Adipose tissue (tissue), 3 donors: Measurements from ENCODE around the gene TULP4. TPM values are rescaled to one million over a fixed set of nuclear protein-coding genes. Genes with fewer than 3 reads are reported as not detected.

Source experiments
- H3K27ac ChIP-seq: one replicate; pipeline ENCODE4 v1.5.1; 2013; ENCODE audit warnings: low read depth, low read length
- WGBS, 3 donors: extraction: QIAGEN DNeasy Blood & Tissue Kit; methylation state at CpG; one replicate each; pipeline ENCODE4 v1.1.7; 2013; 5-methylcytosine and 5-hydroxymethylcytosine counted together
- polyA plus RNA-seq, 3 donors: library from polyadenylated mRNA; stranded (reverse); fragments of 200-250 nt; gene quantifications; one replicate each; pipeline ENCODE4 v1.2.3, GENCODE V29; 2013
- donor health status: healthy with polysubstance abuse.
- donor health status: Bipolar disorder and iron deficiency.
- donor health status: healthy.

TULP4 gene
- polyA plus RNA-seq, 3 donors, result 2.5 to 7.3 (median 6.6) TPM

DNA sequence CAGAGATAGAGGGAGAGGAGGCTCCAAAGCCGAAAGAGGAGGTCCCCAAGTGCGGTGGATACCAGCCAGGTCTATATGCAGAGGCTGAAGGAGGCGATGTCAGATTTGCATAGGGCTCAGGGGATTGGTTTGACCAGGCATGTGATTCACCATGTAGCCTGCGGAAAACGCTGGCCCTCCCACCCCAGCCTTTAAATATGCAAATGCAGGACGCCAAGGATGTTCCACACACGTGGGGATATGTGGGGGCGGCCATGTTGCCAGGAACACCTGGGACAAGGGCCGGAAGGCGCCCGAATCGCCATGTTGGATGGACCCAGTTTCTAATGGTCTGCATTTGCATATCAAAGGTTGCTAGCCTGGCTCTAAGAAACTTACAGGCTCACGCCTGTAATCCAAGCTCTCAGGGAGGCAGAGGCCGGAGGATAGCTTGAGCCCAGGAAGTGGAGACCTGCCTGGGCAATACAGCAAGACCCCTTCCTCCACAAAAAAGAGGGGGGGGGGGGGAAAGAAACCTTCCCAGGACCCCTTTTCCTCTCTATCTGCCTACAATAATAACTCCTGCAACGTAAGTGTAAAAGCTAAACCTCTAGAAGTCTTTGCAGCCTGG, 110.5 kb downstream of the TULP4 start:
- 87 to 95% (median 89%) methylated on average over 15 of the region's 15 CpGs for WGBS, 3 donors
- no peak overlapping the region for H3K27ac ChIP-seq

DNA sequence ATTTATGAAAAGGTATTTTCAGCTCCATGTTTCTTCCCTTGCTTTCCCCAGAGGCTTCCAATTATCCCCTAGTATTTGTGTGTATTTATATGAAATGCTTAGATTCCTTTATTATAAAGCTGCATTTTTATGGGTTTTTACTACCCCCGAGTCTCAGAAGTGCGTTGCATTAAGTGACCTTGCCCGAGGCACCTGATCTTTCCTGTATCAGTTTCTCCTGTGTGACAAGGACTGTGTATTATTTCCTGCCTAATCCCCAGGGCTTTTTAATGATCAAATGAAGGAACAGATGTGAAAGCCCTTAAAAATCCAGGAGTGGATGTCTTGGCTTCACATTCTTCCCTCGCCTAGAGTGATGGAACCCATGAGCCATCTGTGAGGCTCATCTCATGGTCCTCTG, 118.8 kb downstream of the TULP4 start:
- 73 to 91% (median 86%) methylated on average over 4 of the region's 4 CpGs for WGBS, 3 donors
- no peak overlapping the region for H3K27ac ChIP-seq

DNA sequence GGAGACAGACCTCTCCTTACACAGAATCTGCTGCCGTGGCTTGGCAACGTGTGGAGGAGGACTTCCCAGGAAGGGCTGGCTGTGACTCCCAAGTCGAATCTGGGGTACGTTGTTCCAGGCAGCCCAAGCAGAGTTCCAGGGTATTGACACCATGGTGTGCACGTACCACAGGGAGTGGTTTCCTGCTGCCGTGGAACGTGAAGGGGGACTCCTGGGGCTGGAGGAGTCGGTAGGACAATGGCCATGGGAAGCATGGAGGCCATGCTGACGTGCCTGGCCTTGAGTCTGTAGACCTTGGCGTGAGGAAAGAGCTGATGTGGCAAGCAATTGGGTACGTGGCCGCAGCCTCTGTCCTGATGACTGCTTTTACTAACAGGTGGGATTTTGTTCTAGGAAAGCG, 119.3 kb downstream of the TULP4 start:
- H3K27ac ChIP-seq, result no peak overlapping the region
- WGBS, 3 donors, result 85 to 92% (median 88%) methylated on average over 13 of the region's 13 CpGs

DNA sequence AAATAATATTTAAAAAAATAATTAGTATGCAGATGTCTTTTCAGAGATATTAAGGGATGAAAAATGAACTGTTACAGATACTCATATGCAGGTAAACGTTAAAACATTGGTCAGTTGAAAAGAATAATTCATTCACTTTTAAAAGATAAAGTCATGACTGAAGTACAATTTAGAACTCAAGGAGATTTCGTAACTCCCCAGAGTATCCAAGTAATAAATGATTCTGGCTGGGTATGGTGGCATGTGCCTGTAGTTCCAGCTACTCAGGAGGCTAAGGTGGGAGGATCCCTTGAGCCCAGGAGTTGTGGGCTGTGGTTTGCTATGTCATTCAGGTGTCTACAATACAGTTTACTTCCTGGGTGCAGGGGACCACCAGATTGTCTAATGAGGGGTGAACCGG, 125.3 kb downstream of the TULP4 start:
- H3K27ac ChIP-seq, result no peak overlapping the region
- 81 to 90% (median 82%) methylated on average over 3 of the region's 3 CpGs for WGBS, 3 donors

DNA sequence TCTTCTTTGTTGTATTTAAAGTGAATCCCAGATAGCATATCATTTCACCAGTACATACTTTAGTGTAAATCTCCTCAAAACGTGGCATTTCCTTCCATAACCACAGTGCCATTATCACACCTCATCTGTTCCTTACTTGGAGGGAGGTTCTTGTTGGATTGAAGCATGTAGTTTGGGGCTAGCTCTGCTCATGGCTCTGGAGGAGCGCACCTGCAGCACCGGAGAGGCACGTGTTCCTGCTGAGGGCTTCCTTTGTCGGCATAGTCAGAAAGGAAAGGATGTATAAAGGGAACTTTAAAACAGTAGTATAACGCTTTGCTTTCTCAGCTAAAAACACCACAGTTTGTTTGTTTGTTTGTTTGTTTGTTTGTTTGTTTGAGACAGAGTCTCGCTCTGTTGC, 126.0 kb downstream of the TULP4 start:
- WGBS, 3 donors, result 78 to 82% (median 80%) methylated on average over 7 of the region's 7 CpGs
- no peak overlapping the region for H3K27ac ChIP-seq

DNA sequence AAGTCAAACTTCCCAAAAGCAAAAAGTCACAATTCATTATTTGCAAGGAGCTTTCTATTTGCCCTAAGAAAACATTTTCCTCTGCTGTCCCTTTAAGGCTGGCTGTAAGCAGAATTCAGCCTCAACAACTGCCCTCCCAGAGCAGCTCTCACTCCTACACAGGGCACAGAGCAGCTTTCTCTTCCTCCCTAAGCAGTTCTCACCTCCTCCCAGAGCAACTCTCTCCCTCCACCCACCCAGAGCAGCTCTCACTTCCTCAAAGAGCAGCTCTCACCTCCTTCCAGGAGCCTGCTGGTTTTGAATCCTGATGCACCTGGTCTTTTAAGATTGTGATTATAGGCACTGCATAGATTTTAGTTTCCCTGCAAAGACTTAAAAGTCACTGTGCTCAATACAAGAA, 127.0 kb downstream of the TULP4 start:
- H3K27ac ChIP-seq, result no peak overlapping the region

DNA sequence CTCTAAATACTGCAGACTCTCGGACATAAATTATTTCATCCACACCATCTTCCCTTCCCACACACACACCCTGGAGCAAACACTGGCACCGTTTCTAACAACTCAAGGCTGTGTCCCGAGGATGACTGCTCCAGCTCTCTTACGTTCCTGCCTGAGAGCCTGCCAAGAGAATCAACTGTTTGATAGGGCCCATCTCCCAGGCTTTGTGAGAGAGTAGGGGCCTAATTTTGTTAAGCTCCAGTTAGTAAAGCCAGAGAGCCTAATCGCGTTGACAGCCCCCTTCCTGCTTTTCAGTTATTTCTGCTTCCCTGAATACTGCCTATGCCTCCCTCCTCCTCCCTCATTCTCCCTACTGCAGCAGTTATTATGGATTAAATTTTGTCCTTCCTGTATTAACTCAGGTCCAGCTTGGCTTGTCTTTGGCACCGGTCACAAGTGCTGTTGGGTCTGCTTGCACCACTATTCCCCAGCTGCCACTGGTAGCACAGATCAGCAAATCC, 129.5 kb downstream of the TULP4 start:
- no peak overlapping the region for H3K27ac ChIP-seq
- WGBS, 3 donors, result 42 to 66% (median 57%) methylated on average over 7 of the region's 7 CpGs

DNA sequence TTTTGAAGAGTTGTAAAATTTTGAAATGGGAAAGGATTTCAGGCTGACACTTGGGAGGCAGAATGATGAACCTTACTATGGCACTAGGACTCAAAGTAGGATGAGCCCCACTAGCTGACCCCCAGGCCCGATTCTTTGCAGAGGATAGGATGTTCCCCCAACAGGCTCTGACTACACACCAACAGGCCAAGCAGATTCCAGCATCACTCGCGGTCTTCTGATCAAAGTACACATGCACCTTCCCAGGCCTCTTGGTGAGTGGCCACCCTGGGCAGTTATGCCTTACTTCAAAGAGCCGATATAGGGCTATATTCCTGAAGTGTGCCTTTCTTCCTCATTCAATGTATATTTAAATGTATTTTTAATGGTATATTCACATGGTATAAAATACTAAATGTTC, 130.0 kb downstream of the TULP4 start:
- H3K27ac ChIP-seq, result no peak overlapping the region
- WGBS, 3 donors, result 92 to 96% (median 94%) methylated on average over 4 of the region's 4 CpGs

DNA sequence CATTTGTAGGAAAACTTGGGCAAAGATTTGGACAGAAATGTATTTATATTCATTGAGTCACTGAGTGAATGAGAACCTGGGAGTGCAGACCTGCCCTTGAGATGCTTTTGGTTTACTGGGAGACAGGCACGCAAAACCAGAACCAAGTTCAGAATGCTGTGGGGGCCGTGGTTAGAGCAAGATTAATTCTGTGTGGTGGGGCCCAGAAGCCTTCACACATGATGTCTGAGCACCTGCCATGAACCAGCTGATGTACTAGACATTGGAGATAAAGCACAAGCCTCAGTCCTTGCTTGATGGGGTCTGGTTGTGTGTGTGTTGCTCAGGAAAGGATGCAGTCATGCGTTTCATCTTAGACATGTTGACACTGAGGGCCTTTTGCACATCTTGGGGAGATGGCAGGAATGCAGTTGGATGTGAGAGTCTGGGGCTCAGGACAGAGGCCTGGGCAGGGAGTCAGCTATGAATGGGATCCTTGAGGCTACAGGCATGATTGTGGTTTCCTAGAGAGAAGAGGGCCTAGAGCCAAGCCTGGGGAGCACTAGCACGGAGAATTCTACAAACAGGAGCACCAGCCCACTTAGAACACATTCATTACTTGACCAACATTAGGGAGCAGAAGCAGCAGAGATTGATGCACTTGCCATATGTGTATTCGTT, 133.3 kb downstream of the TULP4 start:
- WGBS, 3 donors, result 88 to 94% (median 92%) methylated on average over 5 of the region's 5 CpGs
- H3K27ac ChIP-seq, result no peak overlapping the region

DNA sequence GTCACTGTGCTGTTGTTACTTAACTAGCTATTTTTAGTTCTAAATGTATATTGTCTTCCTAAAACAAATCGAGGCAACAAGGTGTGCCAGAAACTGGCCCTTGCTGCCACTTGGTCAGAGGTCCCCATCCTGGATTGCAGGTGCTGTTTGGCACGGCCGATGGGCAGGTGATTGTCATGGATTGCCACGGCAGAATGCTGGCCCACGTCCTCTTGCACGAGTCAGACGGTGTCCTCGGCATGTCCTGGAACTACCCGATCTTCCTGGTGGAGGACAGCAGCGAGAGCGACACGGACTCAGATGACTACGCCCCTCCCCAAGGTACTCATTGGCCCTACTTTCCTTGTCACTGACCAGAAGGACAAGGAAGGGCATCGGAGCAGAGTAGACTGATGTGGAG, 136.6 kb downstream of the TULP4 start:
- WGBS, 3 donors, result 93 to 97% (median 97%) methylated on average over 14 of the region's 14 CpGs
- no peak overlapping the region for H3K27ac ChIP-seq

DNA sequence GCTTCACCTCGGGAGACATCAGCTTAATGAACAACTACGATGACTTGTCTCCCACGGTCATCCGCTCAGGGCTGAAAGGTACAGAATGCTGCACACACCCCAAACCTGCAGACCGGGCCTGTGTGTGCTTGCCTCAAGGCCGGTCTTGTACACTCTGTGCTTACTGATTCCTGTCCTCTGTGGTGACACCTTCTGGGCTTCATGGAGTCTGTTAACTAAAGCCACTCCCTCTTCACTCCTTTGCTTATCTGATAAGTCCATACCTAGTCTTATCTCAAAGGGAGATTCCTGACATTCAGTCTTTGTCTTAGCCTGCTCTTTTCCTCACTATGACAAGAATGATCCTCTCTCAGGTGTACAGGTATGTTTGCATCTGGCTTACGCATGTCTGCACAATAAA, 139.9 kb downstream of the TULP4 start:
- WGBS, 3 donors, result 76 to 98% (median 95%) methylated on average over 7 of the region's 7 CpGs
- H3K27ac ChIP-seq, result no peak overlapping the region

DNA sequence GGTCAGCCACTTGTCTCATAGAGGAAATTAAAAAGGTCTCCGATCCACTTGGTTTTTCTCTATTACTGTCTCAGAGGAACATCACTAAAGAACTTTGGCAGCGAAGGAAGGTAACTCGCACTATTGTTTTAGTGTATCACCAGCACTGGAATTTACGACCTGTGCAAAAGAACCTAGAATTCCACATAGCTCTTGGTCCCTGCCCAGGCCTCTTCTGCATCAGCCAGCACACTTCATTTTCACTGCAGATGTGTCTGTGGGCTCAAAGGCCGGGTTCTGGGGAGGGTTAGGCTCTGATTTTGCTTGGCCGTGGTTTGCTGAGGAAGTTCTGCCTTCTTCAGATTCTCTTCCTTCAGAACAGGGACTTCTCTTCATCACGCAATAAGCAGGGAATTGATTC, 144.9 kb downstream of the TULP4 start:
- H3K27ac ChIP-seq, result no peak overlapping the region
- 81 to 92% (median 85%) methylated on average over 7 of the region's 7 CpGs for WGBS, 3 donors

DNA sequence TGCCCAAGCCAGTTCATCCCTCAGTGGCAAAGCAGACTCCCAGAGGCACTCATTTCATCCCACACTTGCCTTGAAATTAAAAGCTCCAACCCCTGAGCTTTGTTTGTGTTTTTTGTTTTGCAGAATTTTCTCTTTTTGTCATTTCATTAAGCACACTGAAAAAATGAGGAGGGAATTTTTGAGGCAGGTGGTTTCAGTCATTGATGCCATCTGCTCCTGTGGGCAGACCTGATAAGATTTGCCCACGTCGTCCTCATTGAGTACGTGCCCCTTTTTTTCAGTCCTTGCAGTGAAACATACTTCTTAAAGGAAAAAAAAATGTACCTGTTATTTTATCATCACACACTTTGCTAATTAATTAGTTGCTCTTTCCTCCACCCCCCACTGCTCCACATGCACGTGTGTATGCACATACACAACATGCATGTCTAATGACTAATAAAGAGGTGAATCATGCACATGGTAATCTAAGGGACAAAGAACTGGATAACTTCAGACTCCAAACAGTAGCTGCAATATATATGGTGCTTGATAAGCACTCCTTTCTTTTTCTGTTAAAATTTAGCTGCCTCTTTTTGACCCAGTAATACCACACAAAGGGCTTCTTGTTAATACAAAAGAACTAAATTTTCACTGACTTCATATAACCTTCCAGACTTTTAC, 145.5 kb downstream of the TULP4 start:
- 79 to 95% (median 89%) methylated on average over 4 of the region's 4 CpGs for WGBS, 3 donors
- no peak overlapping the region for H3K27ac ChIP-seq

DNA sequence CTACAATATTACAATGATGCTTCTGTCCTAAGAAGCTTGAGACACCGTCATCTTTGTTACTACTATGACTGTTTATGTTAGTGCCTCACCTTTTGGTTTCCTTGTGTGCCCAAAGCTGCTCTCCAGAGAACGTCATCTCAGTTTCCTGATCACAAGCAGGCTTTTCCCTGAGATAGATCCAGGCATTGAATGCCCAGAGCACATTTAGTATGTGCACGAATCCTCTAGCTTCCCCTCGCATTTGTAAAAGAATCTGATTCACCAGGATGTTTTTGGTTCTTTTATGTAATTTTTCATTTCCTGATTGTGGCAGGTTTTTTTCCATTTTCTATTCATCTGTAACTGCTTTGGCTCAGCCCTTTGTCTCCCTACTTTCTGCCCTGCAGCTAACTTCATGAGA, 147.5 kb downstream of the TULP4 start:
- WGBS, 3 donors, result 89 to 92% (median 90%) methylated on average over 4 of the region's 4 CpGs
- no peak overlapping the region for H3K27ac ChIP-seq

DNA sequence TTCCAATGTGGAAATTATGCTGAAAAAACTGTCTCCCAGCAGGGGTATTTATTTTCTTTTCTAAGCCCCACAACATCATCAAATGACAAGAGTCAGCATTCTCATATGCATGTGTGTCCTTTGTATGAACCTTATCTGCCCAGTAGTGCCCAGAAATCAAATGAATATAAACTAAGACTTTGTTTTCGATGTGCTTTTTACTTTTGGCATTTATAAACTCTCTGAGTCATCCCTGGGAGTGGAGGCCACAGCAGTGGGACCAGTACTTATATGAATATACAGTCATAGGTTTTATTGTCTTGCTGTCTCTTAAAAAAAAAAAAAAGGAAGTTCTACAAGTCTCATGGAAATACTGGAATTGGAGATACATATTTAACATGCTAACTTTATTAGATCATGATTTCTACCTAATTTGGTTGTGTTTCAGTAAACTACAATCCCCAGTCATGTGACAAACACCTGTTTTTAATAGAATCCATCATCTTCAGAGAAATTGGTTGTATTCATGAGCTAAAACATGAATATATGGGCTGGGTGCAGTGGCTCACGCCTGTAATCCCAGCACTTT, 148.4 kb downstream of the TULP4 start:
- 74 to 83% (median 78%) methylated on average over 2 of the region's 2 CpGs for WGBS, 3 donors
- no peak overlapping the region for H3K27ac ChIP-seq

DNA sequence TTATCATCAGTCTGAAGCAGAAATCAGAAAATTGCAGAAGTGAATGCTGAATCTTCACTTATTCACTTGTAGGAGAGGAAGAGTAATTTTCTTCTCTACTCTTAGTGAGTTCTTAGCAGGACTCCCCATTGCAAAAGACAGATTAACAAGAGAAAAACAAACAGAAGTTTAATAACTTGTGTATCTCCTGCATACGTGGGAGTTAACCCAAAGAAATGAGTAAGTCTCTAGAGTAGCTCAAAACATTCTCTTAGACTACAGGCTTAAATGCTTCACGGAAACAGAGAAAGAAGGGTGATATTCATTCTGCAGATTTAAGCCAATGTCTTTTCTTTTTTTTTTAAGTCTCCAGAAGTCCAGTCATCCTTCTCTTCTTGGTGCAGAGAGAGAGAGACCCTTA, 149.7 kb downstream of the TULP4 start:
- 60 to 85% (median 68%) methylated on average over 2 of the region's 2 CpGs for WGBS, 3 donors
- no peak overlapping the region for H3K27ac ChIP-seq

DNA sequence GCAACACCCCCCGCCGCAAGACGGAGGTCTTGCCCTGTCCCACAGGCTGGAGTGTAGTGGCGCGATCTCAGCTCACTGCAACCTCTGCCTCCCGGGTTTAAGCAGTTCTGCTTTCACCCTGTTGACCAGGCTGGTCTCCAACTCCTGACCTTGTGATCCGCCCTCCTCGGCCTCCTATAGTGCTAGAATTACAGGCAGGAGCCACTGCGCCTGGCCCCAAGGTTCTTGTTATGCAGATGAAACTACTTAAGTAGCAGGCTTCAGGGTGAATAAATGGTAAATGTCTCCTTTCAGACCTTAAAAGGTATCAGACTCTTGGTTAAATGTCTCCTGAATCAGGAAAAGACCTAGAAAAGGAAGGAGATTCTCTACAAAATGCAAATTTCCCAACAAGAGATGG, 152.2 kb downstream of the TULP4 start:
- no peak overlapping the region for H3K27ac ChIP-seq
- 89 to 92% (median 91%) methylated on average over 9 of the region's 9 CpGs for WGBS, 3 donors

DNA sequence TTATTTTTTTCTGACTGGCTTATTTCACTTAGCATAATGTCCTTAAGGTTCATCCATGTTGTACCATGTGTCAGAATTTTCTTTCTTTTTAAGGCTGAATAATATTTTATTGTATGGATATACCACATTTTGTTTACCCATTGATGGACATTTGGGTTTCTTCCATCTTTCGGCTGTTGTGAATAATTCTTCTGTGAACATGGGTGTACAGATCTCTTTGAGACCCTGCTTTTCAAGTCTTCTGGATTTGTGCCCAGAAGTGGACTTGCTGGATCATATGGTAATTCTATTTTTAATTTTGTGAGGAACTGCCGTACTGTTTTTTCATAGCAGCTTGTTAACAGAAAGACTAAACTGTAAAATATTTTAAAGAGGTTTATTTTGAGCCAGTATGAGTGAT, 153.0 kb downstream of the TULP4 start:
- WGBS, 3 donors, result 84 to 94% (median 92%) methylated on average over 2 of the region's 2 CpGs
- no peak overlapping the region for H3K27ac ChIP-seq

DNA sequence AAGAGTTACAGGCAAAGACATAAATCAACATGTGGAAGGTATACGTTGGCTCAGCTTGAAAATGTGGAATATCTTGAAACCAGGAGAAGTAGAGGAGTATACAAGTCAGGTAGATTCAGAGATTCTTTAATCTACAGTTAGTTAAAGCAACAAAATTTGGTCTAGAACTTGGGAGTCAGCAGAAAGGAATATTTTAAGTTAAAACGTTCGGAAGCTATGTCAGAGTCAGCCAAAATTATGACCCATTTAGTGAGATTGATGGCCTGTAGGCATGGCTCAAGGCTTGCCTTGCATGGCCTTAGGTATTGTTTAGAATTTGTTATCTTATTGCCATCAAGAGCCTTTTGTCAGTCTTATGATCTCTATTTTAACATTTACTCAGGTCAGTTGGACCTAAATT, 153.5 kb downstream of the TULP4 start:
- WGBS, 3 donors, result 71 to 79% (median 77%) methylated on average over 3 of the region's 3 CpGs
- no peak overlapping the region for H3K27ac ChIP-seq
